HG02870 (cell line): ENCODE data around the gene HOXD10.

Experiments
- ATAC-seq: cut with Tn5 transposase; IDR thresholded peaks from one replicate; pipeline ENCODE4 v1.9.1; 2021; ENCODE audit warnings: mild to moderate bottlenecking, moderate library complexity; ENCODE audit not compliant: unreplicated experiment

Gene HOXD10

GRCh38 chr2:176082525-176082823, 34.1 kb upstream of the HOXD10 start:
- no peak for ATAC-seq

- ATAC-seq = no peak
These were observed 33.5 kb upstream of the HOXD10 start for GRCh38 chr2:176082824-176083751.

GRCh38 chr2:176083796-176084261, 32.7 kb upstream of the HOXD10 start, which contains the start of gene EVX2:
Gene EVX2 (minus strand): TSS chr2:176083962. CDS start chr2:176083776, 186 bp downstream.
- ATAC-seq = no peak

- no peak for ATAC-seq
These were observed 31.9 kb upstream of the HOXD10 start for GRCh38 chr2:176084611-176085119.

- ATAC-seq = no peak
These were observed 31.3 kb upstream of the HOXD10 start for GRCh38 chr2:176085120-176085788.

- ATAC-seq = no peak
These were observed 30.5 kb upstream of the HOXD10 start for GRCh38 chr2:176085861-176086771.

- no peak for ATAC-seq
These were observed 29.1 kb upstream of the HOXD10 start for GRCh38 chr2:176087330-176088047.

GRCh38 chr2:176088048-176088936, 28.3 kb upstream of the HOXD10 start:
- ATAC-seq = peak; percentile 79

GRCh38 chr2:176088937-176089842, 27.4 kb upstream of the HOXD10 start:
- no peak for ATAC-seq

- ATAC-seq = no peak
These were observed 26.7 kb upstream of the HOXD10 start for GRCh38 chr2:176089843-176090395.

- ATAC-seq = no peak
These were observed 25.7 kb upstream of the HOXD10 start for GRCh38 chr2:176090862-176091261.

GRCh38 chr2:176091329-176092258, 25.0 kb upstream of the HOXD10 start:
- no peak for ATAC-seq

GRCh38 chr2:176092270-176093144, 24.1 kb upstream of the HOXD10 start, which contains the start of gene HOXD13:
Gene HOXD13 (plus strand): TSS chr2:176092721. CDS start chr2:176092891, 170 bp downstream.
- no peak for ATAC-seq

GRCh38 chr2:176093145-176093897, 23.3 kb upstream of the HOXD10 start:
- ATAC-seq = no peak

GRCh38 chr2:176093898-176094249, 22.7 kb upstream of the HOXD10 start:
- ATAC-seq = no peak
